ENCODE results near the gene CEMIP2. TPM values are rescaled to one million over a fixed set of nuclear protein-coding genes. Genes with fewer than 3 reads are reported as not detected.
"Not testable (repeated sequence)": the region's sequence is repeated elsewhere in the genome, so short reads cannot be mapped to it uniquely, and the experiment has no call there.

The CEMIP2 gene
- total RNA-seq, 3 donors from 2014 or later, result 63.6 to 124 (median 99.3) TPM

- Histone ChIP-seq H3K9me3 (no peaks in the 10 kb centered on the region), H3K4me1 (ENCODE audit: low read depth) (no peaks in the 10 kb centered on the region), H3K4me3 (no peak overlapping the region), H3K36me3 (ENCODE audit: low read depth) (no peaks in the 10 kb centered on the region)
- no peak for ATAC-seq
- intact Hi-C loops (cut with DNase I, micrococcal nuclease), result no loop called here
- no peak for DNase-seq
- no peak for TF ChIP-seq CTCF (IDR thresholded peaks at IDR 0.05)
Measured at GRCh38 chr9:71697882-71698281, 70.4 kb downstream of the CEMIP2 start.

- Histone ChIP-seq H3K9me3 (no peaks in the 10 kb centered on the region), H3K4me3 (no peak overlapping the region), H3K4me1 (ENCODE audit: low read depth) (no peaks in the 10 kb centered on the region), H3K36me3 (ENCODE audit: low read depth) (peaks cover 4% of the 10 kb centered on the region)
- DNase-seq (no peak), ATAC-seq (peak; percentile 59)
- intact Hi-C loops (cut with DNase I, micrococcal nuclease), result no loop called here
- no peak for TF ChIP-seq CTCF (IDR thresholded peaks at IDR 0.05)
Measured at GRCh38 chr9:71694332-71694731, 74.0 kb downstream of the CEMIP2 start.

GRCh38 chr9:71693607-71694006, 74.7 kb downstream of the CEMIP2 start:
- H3K4me1 ChIP-seq (ENCODE audit: low read depth), result no peaks in the 10 kb centered on the region
- peaks cover 4% of the 10 kb centered on the region for H3K36me3 ChIP-seq (ENCODE audit: low read depth)
- no peak for DNase-seq
- no peaks in the 10 kb centered on the region for H3K9me3 ChIP-seq
- TF ChIP-seq CTCF (IDR thresholded peaks at IDR 0.05), result no peak
- no peak overlapping the region for H3K4me3 ChIP-seq
- ATAC-seq, result no peak
- intact Hi-C loops (cut with DNase I, micrococcal nuclease), result no loop called here

GRCh38 chr9:71692337-71692736, 76.0 kb downstream of the CEMIP2 start:
- no peaks in the 10 kb centered on the region for H3K9me3 ChIP-seq
- H3K4me1 ChIP-seq (ENCODE audit: low read depth), result no peaks in the 10 kb centered on the region
- no peak overlapping the region for H3K4me3 ChIP-seq
- ATAC-seq (peak; percentile 11), DNase-seq (no peak)
- TF ChIP-seq CTCF (IDR thresholded peaks at IDR 0.05), result no peak
- intact Hi-C loops (cut with DNase I, micrococcal nuclease), result no loop called here
- H3K36me3 ChIP-seq (ENCODE audit: low read depth), result peaks cover 4% of the 10 kb centered on the region

GRCh38 chr9:71691576-71691975, 76.7 kb downstream of the CEMIP2 start:
- H3K36me3 ChIP-seq (ENCODE audit: low read depth); intact Hi-C loops (cut with DNase I, micrococcal nuclease); DNase-seq; H3K4me3 ChIP-seq; H3K4me1 ChIP-seq (ENCODE audit: low read depth); H3K9me3 ChIP-seq; ATAC-seq: not testable (repeated sequence)

GRCh38 chr9:71690689-71691435, 77.5 kb downstream of the CEMIP2 start:
- ATAC-seq, result peak; percentile 31
- intact Hi-C loops (cut with DNase I, micrococcal nuclease), result no loop called here
- DNase-seq, result no peak
- H3K4me3 ChIP-seq, result no peak overlapping the region
- no peak for TF ChIP-seq CTCF (IDR thresholded peaks at IDR 0.05)
- H3K36me3 ChIP-seq (ENCODE audit: low read depth), result peaks cover 4% of the 10 kb centered on the region
- peaks cover 8% of the 10 kb centered on the region for H3K4me1 ChIP-seq (ENCODE audit: low read depth)
- H3K9me3 ChIP-seq, result no peaks in the 10 kb centered on the region
